ENCODE measurements around the gene ASCC3.

- no peak for TF ChIP-seq POLR2A (IDR thresholded peaks at IDR 0.05)
- no peak for TF ChIP-seq CTCF (IDR thresholded peaks at IDR 0.05)
Measured at GRCh38 chr6:100774681-100775080, 106.4 kb downstream of the ASCC3 start.

Measured in testis (tissue), 2 donors.